Ishikawa (cell line): ENCODE measurements around the gene UTP25.

Experiments used
- FOXM1 ChIP-seq: IDR thresholded peaks from 2 replicates; pipeline ENCODE4 v1.6.1; 2012; ENCODE audit warnings: low read depth, borderline replicate concordance
- RAD21 ChIP-seq: IDR thresholded peaks from 2 replicates; pipeline ENCODE4 v1.6.1; 2012; ENCODE audit warnings: low read depth

GRCh38 chr1:209866201-209866600 is 38.4 kb downstream of the UTP25 start:
- no peak for TF ChIP-seq FOXM1
- no peak for TF ChIP-seq RAD21
